Liver (tissue), 3 donors: ENCODE results near the gene MYL10.

ENCODE experiments used
- CTCF ChIP-seq: fragments of 150-350 bp; IDR thresholded peaks from 2 replicates; pipeline ENCODE4 v1.5.1; 2017; ENCODE audit warnings: improper control_type of control experiment, low read depth, low read length; ENCODE audit not compliant: missing input control
- EGR1 ChIP-seq, 2 donors: IDR thresholded peaks; 2 replicates each; pipeline ENCODE4 v1.6.1; 2016 to 2018; ENCODE audit warnings: antibody characterized with exemption in 2 of 2, low read depth in 2 of 2
- FOXA1 ChIP-seq: IDR thresholded peaks from 2 replicates; pipeline ENCODE4 v1.6.1; 2016; ENCODE audit warnings: antibody characterized with exemption
- GABPA ChIP-seq, 2 donors: IDR thresholded peaks in 1 of 2; conservative IDR thresholded peaks in 1 of 2; 2 replicates each; pipeline ENCODE4 v1.6.1; 2016; ENCODE audit warnings: antibody characterized with exemption in 2 of 2, mild to moderate bottlenecking in 1 of 2, moderate library complexity in 1 of 2
- HNF4G ChIP-seq: IDR thresholded peaks from 2 replicates; pipeline ENCODE4 v1.6.1; 2016; ENCODE audit warnings: antibody characterized with exemption
- JUND ChIP-seq, 2 donors: IDR thresholded peaks; 2 replicates each; pipeline ENCODE4 v1.6.1; 2016; ENCODE audit warnings: antibody characterized with exemption in 2 of 2
- MAX ChIP-seq: IDR thresholded peaks from 2 replicates; pipeline ENCODE4 v1.6.1; 2016; ENCODE audit warnings: antibody characterized with exemption
- SP1 ChIP-seq: IDR thresholded peaks from 2 replicates; pipeline ENCODE4 v1.6.1; 2018; ENCODE audit warnings: antibody characterized with exemption, mild to moderate bottlenecking
- YY1 ChIP-seq: IDR thresholded peaks from 2 replicates; pipeline ENCODE4 v1.6.1; 2016; ENCODE audit warnings: antibody characterized with exemption, mild to moderate bottlenecking
- donor health status: healthy.
- donor health status: healthy.

- no peak for TF ChIP-seq CTCF
- TF ChIP-seq MAX = no peak
- TF ChIP-seq YY1 = no peak
- TF ChIP-seq FOXA1 = no peak
- TF ChIP-seq EGR1 (IDR thresholded peaks at IDR 0.05; ENCODE audit: low read depth in 2 of 2) = no peak
- no peak for TF ChIP-seq JUND (IDR thresholded peaks at IDR 0.05)
- no peak for TF ChIP-seq SP1
- TF ChIP-seq HNF4G = no peak
- TF ChIP-seq GABPA (IDR thresholded peaks at IDR 0.05 in 1 of 2, conservative IDR thresholded peaks at IDR 0.05 in 1 of 2) = no peak
These were observed 2.2 kb upstream of the MYL10 start for GRCh38 chr7:101631224-101631714.
